Islet of Langerhans (tissue), 1 donor: ENCODE measurements around the gene TSPOAP1.

Source experiments
- FAIRE-seq: peaks from one replicate; lab custom pipeline; 2011; peaks lifted over from hg19 to GRCh38; lab: Jason Lieb, UNC

The TSPOAP1 gene

DNA sequence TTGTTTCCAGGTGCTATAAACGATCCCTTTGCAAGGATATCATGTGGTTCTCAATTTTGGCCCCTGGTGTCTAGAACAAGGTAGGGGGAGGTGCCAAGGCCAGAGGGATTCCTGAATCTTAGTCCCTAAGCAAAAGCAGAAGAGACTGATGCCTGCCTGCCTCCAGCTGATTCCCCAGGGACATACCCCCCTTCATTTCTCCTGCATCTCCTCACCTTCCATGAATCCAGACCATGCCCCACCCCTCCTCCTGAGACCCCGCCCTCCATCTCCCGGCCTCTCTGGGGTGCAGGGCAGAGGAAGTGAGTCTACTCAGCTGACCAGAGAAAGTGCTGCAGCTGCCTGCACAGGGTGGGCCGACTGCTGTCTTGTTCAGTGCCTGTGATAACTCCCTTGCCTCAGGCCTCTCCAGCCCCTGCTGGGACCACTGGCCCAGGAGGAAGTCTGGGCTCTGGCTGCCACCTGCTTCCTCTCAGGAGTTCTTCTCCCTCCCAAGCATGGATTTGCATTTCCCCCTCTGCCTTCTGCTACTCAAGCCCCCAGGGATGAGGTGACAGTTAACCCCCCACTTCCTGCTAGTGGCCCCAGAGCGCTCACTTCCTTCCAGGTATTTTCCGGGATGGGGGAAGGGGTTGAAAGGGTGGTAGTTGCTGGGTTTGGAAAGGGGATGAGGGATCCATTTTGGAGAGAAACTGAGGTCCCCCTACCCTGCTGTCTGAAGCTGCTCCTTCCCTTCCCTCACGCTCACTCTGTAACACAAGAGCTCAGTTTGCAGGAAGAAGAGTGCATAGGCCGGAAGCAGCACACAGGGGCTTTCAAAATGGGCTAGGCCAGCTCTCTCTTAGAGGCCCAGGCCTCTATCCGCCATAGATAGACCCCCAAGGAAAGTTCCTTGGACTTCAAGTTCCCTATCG, 10.5 kb upstream of the TSPOAP1 start:
- FAIRE-seq, result no peak

DNA sequence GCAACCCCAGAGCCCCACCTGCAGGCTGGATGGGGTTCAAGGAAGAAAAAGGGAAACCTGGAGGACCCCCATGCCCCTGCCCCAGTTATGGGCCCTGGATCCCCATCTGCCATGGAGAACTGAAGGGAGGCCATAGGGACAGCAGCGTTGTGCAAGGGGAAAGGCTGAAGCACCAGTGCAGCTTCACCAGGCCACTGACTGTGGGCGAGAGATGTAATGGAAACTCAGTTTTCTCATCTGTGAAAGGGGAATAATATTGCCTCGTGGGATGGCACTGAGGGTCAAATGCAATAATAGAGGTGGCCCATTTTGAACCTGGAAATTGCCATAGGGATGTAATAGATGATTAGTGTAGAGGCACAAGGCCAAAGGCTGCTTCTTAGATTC, 9.9 kb upstream of the TSPOAP1 start:
- FAIRE-seq, result no peak

DNA sequence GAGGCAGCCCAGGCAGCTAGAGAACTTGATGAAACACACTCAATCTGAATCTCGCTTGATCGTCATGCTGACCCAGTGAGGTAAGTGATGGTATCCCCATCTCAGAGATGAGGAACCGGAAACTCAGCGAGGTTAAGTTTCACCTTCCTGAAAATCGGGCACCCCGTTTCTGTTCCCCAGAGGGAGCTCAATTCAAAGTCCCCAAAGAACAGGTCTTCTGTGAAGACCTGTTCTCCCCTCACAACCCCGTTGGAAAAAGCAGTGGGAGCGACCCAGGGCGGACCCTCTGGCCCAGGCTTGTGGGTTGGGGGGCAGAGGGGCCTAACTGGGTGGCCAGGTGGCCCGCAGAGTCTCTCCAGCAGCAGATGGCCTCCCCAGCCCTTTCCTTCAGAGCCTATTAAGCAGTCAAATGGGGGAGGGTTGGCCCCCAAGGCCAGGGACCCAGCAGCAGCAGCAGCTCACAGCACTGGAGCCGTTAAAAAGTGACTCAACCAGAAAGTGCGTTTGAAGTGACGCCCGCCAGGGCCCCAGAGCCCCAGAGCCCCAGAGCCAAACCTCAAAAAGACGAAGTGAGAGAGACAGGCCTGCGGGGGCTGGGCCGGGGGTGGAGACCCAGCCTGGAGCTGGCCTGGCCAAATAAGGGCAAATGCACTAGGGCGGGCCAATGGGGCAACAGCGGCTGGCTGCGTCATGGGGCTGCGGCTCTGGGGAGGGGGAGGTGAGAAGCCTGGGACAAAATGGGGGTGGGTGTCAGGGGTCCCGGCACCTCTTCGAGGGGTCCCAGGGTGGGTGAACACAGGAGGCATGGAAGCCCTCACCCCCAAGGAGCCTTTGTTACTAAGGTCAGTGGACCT, 9.2 kb upstream of the TSPOAP1 start:
- no peak for FAIRE-seq

DNA sequence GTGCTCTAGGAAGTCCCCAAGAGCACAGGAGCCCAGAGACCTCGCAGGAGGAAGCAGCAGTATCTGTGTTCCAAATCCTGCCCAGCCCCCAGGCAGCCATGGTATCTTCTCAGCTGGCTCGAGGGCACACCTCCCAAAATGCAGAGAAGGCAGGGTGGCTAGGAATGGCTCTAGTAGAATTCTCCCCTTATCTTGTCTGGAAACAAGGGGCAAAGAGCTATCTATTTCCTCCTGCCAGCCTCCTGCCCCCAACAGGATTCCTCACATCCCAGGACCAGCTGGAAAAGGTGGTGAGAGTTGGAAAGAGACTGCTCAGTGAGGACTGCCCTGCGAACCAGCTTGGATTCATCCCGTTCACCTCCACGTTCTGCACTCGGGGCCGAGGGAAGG, 8.6 kb upstream of the TSPOAP1 start:
- FAIRE-seq, result no peak

DNA sequence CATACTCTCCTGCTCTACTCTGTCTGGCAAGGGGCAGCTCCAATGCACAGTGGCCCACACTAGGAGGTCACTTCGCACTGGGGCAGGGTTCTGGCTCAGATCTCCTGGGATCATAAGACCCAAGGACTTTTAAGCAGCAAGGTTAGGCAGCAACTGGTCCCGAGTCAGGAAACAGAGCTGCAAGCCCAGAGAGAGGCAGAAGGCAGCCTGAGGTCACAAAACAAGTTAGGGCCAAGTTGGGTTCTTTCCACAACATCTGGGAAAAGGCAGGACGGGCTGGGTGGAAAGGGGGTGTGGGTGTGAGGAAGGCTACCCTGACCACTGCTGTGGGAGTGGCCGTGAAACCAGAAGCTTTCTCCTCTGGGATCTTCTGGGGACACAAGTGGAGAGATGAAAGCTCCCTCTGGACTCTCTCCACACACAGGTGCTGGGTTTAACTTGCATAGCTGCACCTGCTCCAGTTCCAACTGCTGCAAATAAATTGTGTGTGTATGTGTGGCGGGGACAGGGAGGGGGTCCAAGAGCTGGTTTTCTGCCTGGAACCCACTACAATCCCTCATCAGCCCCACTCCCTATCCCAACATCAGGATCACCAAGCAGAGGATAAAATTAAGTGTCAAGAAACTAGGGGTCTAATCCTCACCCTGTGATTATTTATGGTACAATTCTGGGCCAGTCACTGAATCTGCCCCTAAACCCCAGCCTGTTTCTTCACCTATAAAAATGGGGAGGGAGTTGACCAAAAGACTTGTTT, 8.0 kb upstream of the TSPOAP1 start:
- FAIRE-seq, result no peak

DNA sequence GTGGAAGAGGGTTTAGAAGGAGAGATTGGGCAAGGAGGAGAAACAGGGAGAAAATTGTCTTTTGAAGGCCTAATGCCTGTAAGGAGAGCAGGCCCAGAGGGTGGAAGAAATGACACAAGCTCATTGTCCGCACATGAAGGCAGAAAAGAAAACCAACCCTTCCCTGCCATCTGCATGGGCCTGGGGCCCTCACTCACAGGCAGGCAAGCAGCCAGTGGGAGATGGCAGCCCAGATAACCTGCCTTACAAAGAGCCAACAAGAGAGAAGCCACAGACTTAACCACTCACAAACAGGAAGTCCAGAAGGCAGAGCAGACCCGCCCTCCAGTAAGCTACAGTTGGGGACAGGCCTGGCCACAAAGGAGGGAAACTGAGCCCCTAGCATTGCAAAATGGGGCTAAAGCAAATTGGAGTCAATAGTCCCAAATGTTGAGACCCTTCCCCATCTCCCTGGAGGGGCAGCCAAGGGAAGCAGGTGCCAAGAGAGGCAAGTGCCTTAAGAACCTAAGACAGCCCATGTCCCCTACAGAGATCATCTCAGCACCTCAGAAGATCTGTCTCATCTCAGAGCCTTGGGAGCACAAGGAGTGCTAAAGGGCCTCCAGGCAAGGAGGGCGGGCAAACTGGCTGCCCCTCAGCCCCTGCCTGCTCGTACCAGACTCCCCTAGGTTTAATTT, 7.3 kb upstream of the TSPOAP1 start:
- FAIRE-seq, result no peak

DNA sequence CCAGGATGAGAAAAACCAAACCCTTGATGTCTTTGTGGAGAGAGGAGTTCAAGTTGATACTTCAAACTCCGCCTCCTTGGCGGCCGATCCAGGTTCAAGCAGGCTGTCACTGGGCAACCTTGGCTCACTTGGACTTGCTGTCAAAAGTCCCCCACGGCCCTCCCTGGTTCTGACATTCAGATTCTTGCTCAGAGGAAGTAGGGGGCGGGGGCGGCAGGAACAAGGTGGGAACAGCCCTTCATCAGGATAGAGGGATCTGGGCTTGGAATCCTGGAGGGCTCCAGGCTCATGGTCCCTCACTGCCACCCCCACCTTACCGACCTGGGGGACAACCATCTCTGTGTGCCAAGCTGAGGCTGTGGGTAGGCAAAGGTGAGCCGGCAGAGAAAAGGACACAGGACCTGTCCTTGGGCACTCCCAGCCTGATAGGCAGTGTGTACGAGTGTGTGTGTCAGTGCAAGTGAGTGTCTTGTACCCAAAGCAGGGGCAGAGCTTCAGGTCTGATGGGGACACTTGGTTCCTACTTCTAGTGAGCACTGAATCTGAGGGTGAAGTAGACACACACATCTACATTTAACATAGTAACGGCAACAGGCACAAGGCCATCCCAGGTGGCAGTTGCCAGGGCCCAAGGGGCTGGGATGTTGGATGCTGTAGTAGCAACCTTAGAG, 6.6 kb upstream of the TSPOAP1 start:
- FAIRE-seq, result no peak

DNA sequence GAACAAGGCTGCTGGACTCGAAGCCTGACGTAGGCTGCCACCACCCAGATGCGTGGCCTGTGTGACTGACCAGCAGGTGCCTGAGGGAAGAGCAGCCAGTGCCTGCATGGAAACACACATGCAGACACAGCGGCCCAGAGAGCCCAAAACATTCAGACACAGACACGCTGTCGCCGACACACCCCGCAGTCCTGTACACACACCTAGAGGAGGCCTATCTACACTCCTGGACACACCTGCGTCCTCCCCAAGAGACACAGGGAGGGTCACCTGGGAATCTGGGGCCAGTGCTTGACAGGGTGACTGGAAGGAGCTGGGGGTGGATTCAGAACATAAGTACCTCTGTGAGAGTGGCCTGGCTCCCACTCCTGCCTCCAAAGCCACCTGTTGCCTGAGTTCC, 6.1 kb upstream of the TSPOAP1 start:
- no peak for FAIRE-seq

DNA sequence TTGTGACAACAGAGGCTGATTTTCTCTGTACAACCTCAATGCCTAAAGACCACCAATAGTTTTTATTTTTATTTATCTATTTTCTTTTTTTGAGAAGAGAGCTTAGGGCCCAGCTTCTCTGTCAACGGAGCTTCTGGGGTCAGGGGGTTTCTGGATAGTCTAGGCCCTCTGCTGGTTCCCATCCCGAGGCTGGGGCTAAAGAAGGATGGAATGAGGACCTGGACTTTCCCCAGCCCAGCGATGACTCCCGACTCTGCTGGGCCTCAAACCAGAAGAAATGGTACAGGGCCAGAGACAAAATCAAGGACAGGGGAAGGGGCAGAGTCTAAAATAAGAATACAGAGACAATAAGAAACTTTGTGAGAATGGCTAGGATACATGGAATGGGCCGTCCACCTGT, 5.7 kb upstream of the TSPOAP1 start:
- no peak for FAIRE-seq

DNA sequence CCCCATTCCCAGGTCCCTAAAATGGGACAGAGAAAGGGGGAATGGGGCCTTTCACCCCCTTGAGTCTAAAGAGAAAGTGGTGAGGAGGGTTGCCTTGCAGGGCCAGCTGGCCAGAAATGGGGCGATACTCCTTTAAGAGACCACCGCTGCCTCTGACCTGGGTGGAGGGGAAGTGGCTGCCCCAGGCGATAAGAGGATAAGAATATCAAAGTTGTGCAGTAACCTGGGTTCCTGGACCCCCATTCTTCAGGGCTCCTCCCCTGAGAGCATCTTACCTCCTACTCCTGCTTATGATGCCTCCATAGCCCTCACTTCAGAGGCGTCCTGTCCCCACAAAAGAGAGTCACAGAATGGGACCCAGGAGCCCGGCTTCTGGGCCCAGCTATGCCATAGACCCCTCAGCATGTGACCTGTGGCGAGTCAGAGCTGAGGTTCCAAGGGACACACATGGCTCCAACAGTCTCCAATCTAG, 5.2 kb upstream of the TSPOAP1 start:
- no peak for FAIRE-seq

DNA sequence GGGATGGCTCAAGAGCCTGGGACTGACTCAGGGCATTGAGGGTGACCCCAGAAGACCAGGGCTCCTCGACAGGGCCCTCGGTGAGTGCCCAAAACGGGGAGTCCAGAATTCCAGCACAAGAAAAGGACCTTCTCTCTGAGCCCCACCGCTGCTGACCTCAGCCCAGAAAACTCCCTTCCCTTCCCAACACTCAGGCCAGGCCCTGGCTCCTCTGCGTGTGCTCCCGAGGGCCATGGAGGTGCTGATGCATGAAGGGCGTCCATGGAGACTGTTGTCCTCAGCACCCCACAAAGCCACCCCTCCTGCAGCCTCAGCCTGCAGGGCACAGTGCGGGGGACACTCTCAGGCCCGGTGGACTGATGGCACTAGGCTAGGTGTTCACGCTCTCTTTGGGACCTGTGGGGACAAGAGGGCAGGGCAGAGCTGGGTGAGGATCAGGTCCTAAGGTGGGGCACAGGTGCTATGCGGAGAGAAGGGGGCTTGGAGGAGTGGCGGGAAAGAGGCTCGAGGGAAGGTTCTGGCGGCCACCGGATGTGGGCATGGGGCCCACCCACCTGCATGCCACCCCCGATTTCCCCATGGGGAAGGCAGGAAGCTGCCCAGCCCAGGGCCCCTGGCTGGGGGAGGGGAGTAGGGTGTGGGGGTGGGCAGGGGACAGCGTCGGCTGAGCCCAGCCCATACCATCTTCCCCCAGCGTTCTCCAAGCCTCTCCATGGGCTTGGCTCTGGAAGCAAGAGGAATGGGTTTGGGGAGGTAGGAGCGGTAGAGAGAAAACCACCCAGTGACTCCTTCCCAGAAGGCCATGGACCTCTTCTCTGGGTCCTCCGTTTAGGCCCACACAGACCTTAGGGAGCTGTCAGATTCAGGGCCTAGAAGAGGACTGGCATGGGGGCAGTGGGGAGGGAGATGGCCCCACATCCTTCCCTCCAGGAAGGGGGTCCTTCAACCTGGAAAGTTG, 4.5 kb upstream of the TSPOAP1 start:
- FAIRE-seq, result no peak

DNA sequence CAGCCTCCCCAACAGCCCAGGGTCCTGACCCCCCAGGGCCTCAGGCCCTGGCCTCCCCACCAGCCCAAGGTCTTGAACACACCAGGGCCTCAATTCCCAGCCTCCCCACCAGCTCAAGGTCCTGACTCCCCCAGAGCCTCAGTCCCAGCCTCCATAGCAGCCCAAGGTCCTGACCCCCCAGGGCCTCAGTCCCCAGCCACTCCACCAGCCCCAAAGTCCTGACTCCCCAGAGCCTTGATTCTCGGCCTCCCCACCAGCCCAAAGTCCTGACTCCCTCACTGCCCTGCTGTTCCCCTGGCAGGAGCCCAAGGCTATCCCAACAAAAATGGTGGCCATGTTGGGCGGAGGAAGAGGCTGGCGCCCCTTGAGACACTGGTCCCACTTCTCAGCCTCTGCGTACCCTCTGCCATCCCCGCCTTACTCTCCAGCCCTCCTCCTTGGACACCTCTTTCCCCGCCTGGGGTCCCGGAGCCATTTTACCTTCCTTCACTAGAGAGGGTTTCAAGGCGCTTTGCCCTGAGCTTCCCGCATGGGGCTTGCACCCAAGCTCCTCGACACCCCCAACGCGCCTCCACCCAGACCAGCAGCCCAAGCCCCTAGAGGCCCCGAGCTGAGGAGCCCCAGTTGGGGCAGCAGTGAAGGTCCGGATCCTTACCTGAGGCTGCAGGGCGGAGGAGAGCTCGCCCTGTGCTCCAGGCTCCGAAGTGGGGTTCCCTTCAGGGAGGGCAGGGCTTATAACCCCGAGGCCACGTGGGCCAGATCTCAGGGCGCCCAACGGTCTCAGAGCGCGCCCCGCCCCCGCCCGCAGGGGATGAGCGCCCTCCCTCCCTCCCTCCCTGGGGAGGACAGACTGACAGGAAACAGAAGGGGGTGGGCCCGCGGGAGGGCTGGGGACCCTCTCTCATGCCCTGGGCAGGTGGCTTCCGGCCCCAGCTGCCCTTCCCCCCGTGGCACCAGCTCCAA, 3.5 kb upstream of the TSPOAP1 start:
- FAIRE-seq, result no peak

DNA sequence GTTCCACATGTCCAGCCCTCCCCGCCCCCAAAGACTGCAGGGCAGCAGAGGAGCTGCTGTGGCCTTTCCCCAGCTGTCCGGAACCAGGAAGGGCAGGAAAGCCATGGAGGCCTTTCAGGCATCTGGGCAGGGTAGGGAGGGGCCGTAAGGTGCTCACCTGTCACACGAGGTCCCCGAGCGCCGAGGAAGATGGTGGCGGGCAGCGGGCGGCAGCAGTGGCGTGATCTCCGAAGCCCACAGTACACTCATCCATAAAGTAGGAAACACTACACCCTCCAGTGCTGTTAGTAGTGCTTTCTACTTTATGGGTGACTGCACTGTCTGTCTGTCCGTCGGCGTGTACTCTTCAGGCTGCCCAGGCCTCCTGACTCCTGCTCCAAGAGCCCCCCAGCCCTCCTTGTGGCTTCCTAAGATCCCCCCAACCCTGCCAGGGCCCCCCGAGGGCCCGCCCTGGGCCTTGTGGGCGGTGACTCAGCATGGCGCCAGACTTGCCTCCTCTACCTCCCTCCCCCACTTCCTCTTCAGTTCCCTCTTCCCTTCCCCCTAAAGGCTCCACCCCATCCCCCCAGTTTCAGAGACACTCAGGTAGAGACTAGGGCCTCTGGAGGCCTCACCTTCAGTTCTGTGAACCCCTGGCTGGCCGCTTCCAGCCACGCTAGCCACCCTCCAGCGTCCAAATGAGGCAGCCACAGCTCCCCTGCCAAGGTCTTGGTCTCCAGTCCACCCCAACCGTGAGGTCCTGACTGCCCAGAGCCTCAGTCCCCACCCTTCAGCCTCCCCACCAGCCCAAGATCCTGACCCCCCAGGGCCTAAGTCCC, 2.6 kb upstream of the TSPOAP1 start:
- no peak for FAIRE-seq

DNA sequence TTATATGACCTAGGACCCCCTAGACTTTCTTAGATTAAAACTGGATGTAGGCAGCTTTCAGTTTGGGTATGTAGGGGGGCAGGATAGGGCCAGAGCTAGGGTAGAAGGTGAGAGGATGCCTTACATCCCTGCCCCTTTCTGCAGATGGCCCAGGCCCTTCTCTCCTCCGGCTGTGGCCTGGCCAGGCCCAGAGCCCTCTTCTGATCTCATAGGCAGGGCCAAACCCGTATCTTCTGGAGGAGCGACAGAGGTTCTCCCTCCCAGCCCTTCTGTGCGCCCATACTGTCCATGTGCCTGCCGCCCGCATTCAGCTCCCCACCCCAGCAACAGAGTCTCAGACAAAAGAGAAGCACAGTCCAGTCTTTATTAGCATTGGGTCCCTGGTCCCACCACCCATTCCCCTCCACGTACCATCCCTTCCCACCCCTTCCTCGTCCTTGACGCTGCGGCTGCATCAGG, 2.0 kb upstream of the TSPOAP1 start:
- FAIRE-seq, result no peak

DNA sequence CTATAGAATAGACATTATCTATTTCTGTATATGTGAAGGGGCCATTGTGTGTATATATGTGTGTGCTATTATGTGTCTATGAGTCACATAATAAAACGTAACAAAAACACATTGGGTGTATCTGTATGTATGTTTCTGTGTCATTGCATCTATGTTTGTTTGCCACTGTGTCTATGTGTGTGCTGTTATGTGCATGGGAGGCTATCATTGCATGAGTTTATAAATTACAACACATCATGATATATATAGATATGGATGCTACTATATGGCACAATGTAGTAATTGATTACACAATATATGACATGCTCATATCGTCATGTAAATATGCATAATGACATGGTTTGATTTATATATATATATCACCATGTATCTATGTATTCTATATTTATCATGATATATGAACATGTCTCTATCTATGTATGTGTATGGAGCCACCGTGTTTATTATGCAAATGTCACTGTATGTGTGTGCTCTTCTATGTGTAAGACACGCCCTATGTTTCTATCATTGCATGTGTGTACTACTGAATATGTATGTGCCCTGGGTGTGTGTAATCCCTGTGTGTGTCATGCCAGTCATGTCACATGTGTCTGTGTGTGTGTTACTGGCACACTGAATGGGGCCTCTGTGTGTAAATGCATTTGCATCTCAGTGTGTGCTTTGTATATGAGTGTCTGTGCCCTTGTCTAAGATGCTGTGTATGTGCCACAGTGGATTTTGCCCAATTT, 1.4 kb upstream of the TSPOAP1 start:
- FAIRE-seq, result no peak

DNA sequence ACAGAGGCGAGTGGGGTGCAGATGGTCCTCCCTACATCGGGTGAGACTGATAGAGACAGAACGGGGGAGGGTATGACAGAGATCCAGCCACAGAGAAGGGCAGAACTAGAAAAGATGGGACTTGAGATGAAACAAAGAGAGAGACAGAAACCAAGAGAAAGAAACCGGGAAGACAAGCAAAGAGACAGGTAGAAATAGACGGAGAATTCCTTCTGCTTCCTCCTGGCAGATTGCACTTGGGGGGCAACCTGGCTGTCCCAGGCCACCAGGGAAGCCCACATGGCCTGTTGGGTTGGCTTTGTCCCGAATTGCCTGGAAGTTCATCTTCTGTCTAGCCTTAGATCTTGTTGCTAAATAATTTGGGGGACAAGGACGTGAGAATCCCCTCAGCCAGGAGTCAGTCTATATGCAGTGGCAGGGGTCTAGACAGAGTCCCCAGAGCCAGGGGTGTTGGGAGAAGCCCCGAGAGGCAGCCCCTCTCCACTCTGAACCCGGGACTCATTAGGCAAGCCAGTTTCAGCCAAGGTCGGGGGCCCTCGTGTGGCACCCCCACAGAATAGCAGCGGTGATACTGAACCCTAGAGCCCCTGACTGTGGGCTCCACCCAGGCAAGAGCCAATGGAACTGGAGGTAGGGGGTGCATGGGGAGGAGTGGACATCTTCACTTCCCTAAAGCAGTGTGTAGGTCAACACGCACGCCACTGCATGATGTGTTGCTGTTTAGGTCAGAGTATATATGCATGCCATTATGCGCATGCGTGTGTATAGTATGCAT, 627 bp upstream of the TSPOAP1 start:
- no peak for FAIRE-seq
